SK-N-MC (cell line): ENCODE results near the gene POU5F2.

Source experiments
- EZH2 ChIP-seq: fragments of 200-600 bp; sonication (generic); IDR thresholded peaks from one replicate; pipeline ENCODE4 v1.6.1; 2017; ENCODE audit warnings: antibody characterized with exemption
- FOXP2 ChIP-seq: optimal IDR thresholded peaks from 2 replicates; pipeline ENCODE3; 2011; ENCODE audit warnings: mild to moderate bottlenecking, moderate library complexity; ENCODE audit not compliant: insufficient read depth; ENCODE audit errors: extremely low read length, control extremely low read depth

DNA sequence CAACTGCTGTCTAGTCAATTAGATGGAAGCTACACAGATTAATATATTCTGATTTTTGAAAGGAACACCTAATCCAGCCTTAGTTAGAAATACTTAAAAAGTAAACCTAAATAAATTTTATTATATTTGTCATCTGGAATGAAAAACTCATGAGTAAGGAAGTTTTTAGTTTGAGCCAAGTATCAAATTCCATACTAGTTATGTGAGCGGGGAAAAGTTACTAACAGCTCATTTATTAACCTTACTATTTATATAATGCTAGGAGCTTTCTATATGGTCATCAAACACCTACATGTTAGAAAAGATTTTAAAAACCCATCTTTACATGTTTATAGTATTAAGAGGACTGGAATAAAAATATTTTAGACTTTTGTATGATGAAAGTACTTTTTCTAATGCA, 41.6 kb upstream of the POU5F2 start:
- TF ChIP-seq FOXP2 (no peak), EZH2 (no peak)
